Suprapubic skin (tissue), 4 donors: ENCODE results near the gene TJP3.

Source experiments
- CTCF ChIP-seq, 2 donors: fragments of 200-600 bp in 1 of 2; fragments of 450-650 bp in 1 of 2; sonication (generic) in 1 of 2; IDR thresholded peaks; one replicate each; pipeline ENCODE4 v1.5.1; 2016 to 2019; ENCODE audit warnings: antibody characterized with exemption in 2 of 2, mild to moderate bottlenecking in 1 of 2, moderate library complexity in 1 of 2
- EP300 ChIP-seq: sonication (generic); formaldehyde crosslinking; IDR thresholded peaks from one replicate; pipeline ENCODE4 v1.6.1; 2017; ENCODE audit warnings: antibody characterized with exemption
- POLR2A ChIP-seq, 2 donors: fragments of 450-650 bp; IDR thresholded peaks; one replicate each; pipeline ENCODE4 v1.6.1; 2017; ENCODE audit warnings: antibody characterized with exemption in 2 of 2, mild to moderate bottlenecking in 2 of 2, moderate library complexity in 2 of 2
- POLR2AphosphoS5 ChIP-seq, 3 donors: sonication (generic); formaldehyde crosslinking; IDR thresholded peaks; one replicate each; pipeline ENCODE4 v1.6.1; 2017; ENCODE audit warnings: antibody characterized with exemption in 3 of 3

DNA sequence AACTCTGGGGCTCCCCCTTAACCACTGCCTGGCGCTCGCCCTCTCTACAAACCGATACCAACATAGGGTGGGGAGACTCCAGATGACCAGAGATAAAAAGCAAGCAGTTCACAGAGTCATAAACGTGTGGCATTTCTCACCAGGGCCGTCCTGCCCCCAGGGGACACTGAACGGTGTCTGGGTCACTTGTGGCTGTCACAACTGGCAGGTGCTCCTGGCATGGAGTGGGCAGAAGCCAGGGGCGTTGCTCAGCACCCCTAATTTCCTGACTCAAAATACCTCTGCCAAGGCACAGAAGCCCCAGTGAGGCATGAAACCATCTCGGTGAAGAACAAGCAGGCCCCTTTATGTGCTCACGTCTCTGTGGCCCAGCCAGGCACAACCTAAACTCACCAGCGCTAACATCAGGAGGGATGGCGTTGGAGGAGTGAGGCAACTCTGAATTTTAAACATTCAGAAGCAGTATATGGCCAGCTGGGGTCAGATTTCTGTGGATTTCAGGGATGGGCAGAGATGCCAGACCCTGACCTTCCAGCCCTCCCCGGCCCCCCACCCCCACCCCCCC, 9.7 kb upstream of the TJP3 start:
- no peak for TF ChIP-seq POLR2A (IDR thresholded peaks at IDR 0.05)
- no peak for TF ChIP-seq CTCF (IDR thresholded peaks at IDR 0.05)
- TF ChIP-seq POLR2AphosphoS5 (IDR thresholded peaks at IDR 0.05) = no peak
- no peak for TF ChIP-seq EP300
